Natural killer cell (primary cell): Measurements from ENCODE around the gene ZDHHC11. TPM values are rescaled to one million over a fixed set of nuclear protein-coding genes. Genes with fewer than 3 reads are reported as not detected.
"Not testable (repeated sequence)": the region's sequence is repeated elsewhere in the genome, so short reads cannot be mapped to it uniquely, and the experiment has no call there.

Experiments
- ATAC-seq, 3 donors: fragments of 150-1000 bp in 2 of 3; fragments of 200-7000 bp in 1 of 3; cut with Tn5 transposase; 1 replicate in 1 of 3; 2 replicates in 2 of 3; pipeline ENCODE4 v1.10.0; 2021; ENCODE audit warnings: mild to moderate bottlenecking in 2 of 3, moderate library complexity in 2 of 3
- DNase-seq, 2 donors: peaks; one replicate each; pipeline versions ENCODE4 v3.0.0 to v3.0.0-alpha.2; 2013 to 2021; ENCODE audit warnings: mixed read lengths in 1 of 2
- H3K27ac ChIP-seq: one replicate; pipeline ENCODE4 v1.5.1; 2013; ENCODE audit warnings: mild to moderate bottlenecking, low read length
- H3K27me3 ChIP-seq: one replicate; pipeline ENCODE4 v1.6.1; 2013; ENCODE audit warnings: low read length; ENCODE audit not compliant: control insufficient read depth, insufficient read depth
- H3K36me3 ChIP-seq: one replicate; pipeline ENCODE4 v1.6.1; 2013; ENCODE audit warnings: low read length; ENCODE audit not compliant: control insufficient read depth, insufficient read depth
- H3K4me1 ChIP-seq: one replicate; pipeline ENCODE4 v1.6.1; 2013; ENCODE audit warnings: low read length; ENCODE audit not compliant: control insufficient read depth, insufficient read depth
- H3K4me3 ChIP-seq: one replicate; pipeline ENCODE4 v1.5.1; 2013; ENCODE audit warnings: low read length
- H3K9me3 ChIP-seq: one replicate; pipeline ENCODE4 v1.6.1; 2013; ENCODE audit warnings: low read length; ENCODE audit not compliant: control insufficient read depth, insufficient read depth
- H3K27ac Mint-ChIP-seq, 2 donors: one replicate each; pipeline ENCODE4 v1.8.0; 2022; ENCODE audit warnings: mild to moderate bottlenecking in 2 of 2, mixed read lengths in 2 of 2, moderate library complexity in 1 of 2
- H3K27me3 Mint-ChIP-seq, 2 donors: one replicate each; pipeline ENCODE4 v1.8.0; 2022; ENCODE audit warnings: low read depth in 2 of 2, mixed read lengths in 2 of 2
- H3K36me3 Mint-ChIP-seq: one replicate; pipeline ENCODE4 v1.8.0; 2022; ENCODE audit warnings: mixed read lengths
- H3K4me1 Mint-ChIP-seq, 2 donors: one replicate each; pipeline ENCODE4 v1.8.0; 2022; ENCODE audit warnings: mixed read lengths in 2 of 2
- H3K4me3 Mint-ChIP-seq: one replicate; pipeline ENCODE4 v1.8.0; 2022; ENCODE audit warnings: mild to moderate bottlenecking, moderate library complexity, mixed read lengths
- H3K9me3 Mint-ChIP-seq, 2 donors: one replicate each; pipeline ENCODE4 v1.8.0; 2022; ENCODE audit warnings: mixed read lengths in 2 of 2
- WGBS: methylation state at CpG from one replicate; pipeline ENCODE4 v1.1.7; 2013; ENCODE audit warnings: missing lambda C conversion rate; ENCODE audit not compliant: insufficient coverage; 5-methylcytosine and 5-hydroxymethylcytosine counted together
- intact Hi-C: fragments of 100-400 bp; cut with micrococcal nuclease; formaldehyde crosslinking; loops from one replicate; pipeline ENCODE4 v1.14.2; 2022
- total RNA-seq, 4 donors: library from RNA; stranded (reverse); fragments of 120-200 nt in 1 of 4; gene quantifications; one replicate each; pipeline versions ENCODE4 v1.2.3 to v1.2.4, GENCODE V29; 2013 to 2022

Gene ZDHHC11
- total RNA-seq, 3 donors from 2014 or later (not counting 1 experiment from before 2014, with no cell fraction given), result 2.2 to 7.0 (median 5.0) TPM

GRCh38 chr5:847212-847611 is 3.6 kb downstream of the ZDHHC11 start:
- H3K36me3 Mint-ChIP-seq, H3K27me3 ChIP-seq, DNase-seq, H3K27me3 Mint-ChIP-seq, H3K27ac Mint-ChIP-seq, H3K4me3 Mint-ChIP-seq, intact Hi-C loops, H3K9me3 Mint-ChIP-seq, ATAC-seq, H3K9me3 ChIP-seq, H3K27ac ChIP-seq, H3K4me3 ChIP-seq, H3K4me1 ChIP-seq, H3K4me1 Mint-ChIP-seq, H3K36me3 ChIP-seq: not testable (repeated sequence)
- 91% methylated on average over 7 of the region's 18 CpGs for WGBS

GRCh38 chr5:846602-847091 is 4.1 kb downstream of the ZDHHC11 start:
- H3K4me3 ChIP-seq, H3K27me3 ChIP-seq, H3K27me3 Mint-ChIP-seq, intact Hi-C loops, H3K36me3 Mint-ChIP-seq, H3K36me3 ChIP-seq, H3K27ac ChIP-seq, H3K27ac Mint-ChIP-seq, H3K4me1 ChIP-seq, ATAC-seq, H3K4me3 Mint-ChIP-seq, H3K4me1 Mint-ChIP-seq, H3K9me3 Mint-ChIP-seq, H3K9me3 ChIP-seq: not testable (repeated sequence)
- peak in 1 of 2 donors; percentile 73 for DNase-seq
- 65% methylated on average over 18 of the region's 18 CpGs for WGBS

- H3K4me1 ChIP-seq, H3K36me3 ChIP-seq, H3K27ac Mint-ChIP-seq, intact Hi-C loops, H3K27me3 Mint-ChIP-seq, H3K9me3 ChIP-seq, H3K9me3 Mint-ChIP-seq, H3K27ac ChIP-seq, H3K4me3 Mint-ChIP-seq, H3K4me1 Mint-ChIP-seq, H3K36me3 Mint-ChIP-seq, ATAC-seq, H3K4me3 ChIP-seq, H3K27me3 ChIP-seq, DNase-seq: not testable (repeated sequence)
- WGBS, result 81% methylated on average over 22 of the region's 35 CpGs
Measured at GRCh38 chr5:845676-846601, 4.8 kb downstream of the ZDHHC11 start.

GRCh38 chr5:845031-845675 is 5.6 kb downstream of the ZDHHC11 start:
- H3K27ac ChIP-seq, H3K4me1 Mint-ChIP-seq, H3K36me3 ChIP-seq, intact Hi-C loops, H3K4me3 Mint-ChIP-seq, ATAC-seq, H3K27me3 Mint-ChIP-seq, H3K36me3 Mint-ChIP-seq, H3K9me3 Mint-ChIP-seq, H3K4me3 ChIP-seq, H3K27ac Mint-ChIP-seq, H3K27me3 ChIP-seq, DNase-seq, H3K4me1 ChIP-seq, H3K9me3 ChIP-seq: not testable (repeated sequence)
- 93% methylated on average over 12 of the region's 21 CpGs for WGBS

GRCh38 chr5:844426-844825 is 6.4 kb downstream of the ZDHHC11 start:
- DNase-seq, H3K27me3 ChIP-seq, ATAC-seq, intact Hi-C loops, H3K27me3 Mint-ChIP-seq, H3K4me1 ChIP-seq, H3K9me3 ChIP-seq, H3K36me3 ChIP-seq, H3K4me1 Mint-ChIP-seq, H3K9me3 Mint-ChIP-seq, H3K27ac ChIP-seq, H3K4me3 ChIP-seq, H3K36me3 Mint-ChIP-seq, H3K27ac Mint-ChIP-seq, H3K4me3 Mint-ChIP-seq: not testable (repeated sequence)
- 92% methylated on average over 14 of the region's 16 CpGs for WGBS

- H3K4me1 ChIP-seq, ATAC-seq, H3K4me3 ChIP-seq, H3K27me3 ChIP-seq, intact Hi-C loops, H3K27ac Mint-ChIP-seq, H3K4me3 Mint-ChIP-seq, H3K4me1 Mint-ChIP-seq, H3K9me3 ChIP-seq, H3K9me3 Mint-ChIP-seq, H3K27ac ChIP-seq, H3K36me3 Mint-ChIP-seq, H3K27me3 Mint-ChIP-seq, DNase-seq, H3K36me3 ChIP-seq: not testable (repeated sequence)
- WGBS, result 86% methylated on average over 19 of the region's 22 CpGs
Measured at GRCh38 chr5:843926-844325, 6.9 kb downstream of the ZDHHC11 start.

GRCh38 chr5:843371-843770 is 7.4 kb downstream of the ZDHHC11 start:
- H3K27me3 ChIP-seq, ATAC-seq, H3K36me3 ChIP-seq, H3K27ac Mint-ChIP-seq, H3K27me3 Mint-ChIP-seq, H3K9me3 Mint-ChIP-seq, H3K36me3 Mint-ChIP-seq, H3K4me1 Mint-ChIP-seq, H3K9me3 ChIP-seq, DNase-seq, H3K4me3 Mint-ChIP-seq, intact Hi-C loops, H3K4me3 ChIP-seq, H3K27ac ChIP-seq, H3K4me1 ChIP-seq: not testable (repeated sequence)
- WGBS, result 90% methylated on average over 11 of the region's 26 CpGs
